ENCODE results near the gene SPDYE2B.
"Not testable (repeated sequence)": the region's sequence is repeated elsewhere in the genome, so short reads cannot be mapped to it uniquely, and the experiment has no call there.

DNA sequence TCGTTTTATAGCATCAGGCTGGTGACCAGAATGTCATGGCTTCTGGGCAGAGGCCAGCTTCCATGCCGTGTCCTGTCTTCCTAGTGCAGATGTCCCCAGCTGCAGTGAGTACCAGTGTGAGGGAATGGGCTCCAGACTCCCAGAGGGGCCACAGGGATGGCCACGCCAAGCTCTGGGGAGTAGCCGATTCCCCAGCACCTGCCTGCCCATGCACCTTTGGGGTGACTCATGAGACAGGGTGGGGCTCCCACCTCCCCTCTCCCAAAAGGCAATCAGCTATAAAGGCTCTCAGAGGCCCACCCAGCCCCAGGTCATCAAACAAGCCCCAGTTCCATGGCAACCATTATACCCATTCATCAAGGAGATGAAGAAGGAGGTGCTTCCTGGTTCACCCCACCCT is at the start of gene SPDYE2B:
- TF ChIP-seq CTCF (IDR thresholded peaks at IDR 0.05; ENCODE audit: low read depth, low read length); POLR2A (IDR thresholded peaks at IDR 0.05; ENCODE audit: extremely low read depth, insufficient read length); MYC (IDR thresholded peaks at IDR 0.05; ENCODE audit: low read depth, low read length): not testable (repeated sequence)
- TF ChIP-seq, protein P1, sequence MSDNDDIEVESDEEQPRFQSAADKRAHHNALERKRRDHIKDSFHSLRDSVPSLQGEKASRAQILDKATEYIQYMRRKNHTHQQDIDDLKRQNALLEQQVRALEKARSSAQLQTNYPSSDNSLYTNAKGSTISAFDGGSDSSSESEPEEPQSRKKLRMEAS (IDR thresholded peaks at IDR 0.05; ENCODE audit: low read depth, low read length), result not testable (repeated sequence)
